Astrocyte (in vitro differentiated cells and primary cell): Measurements from ENCODE around the gene DHPS.

Experiments
- EZH2 ChIP-seq: IDR thresholded peaks from 2 replicates; pipeline ENCODE4 v1.6.1; 2012; ENCODE audit warnings: mild to moderate bottlenecking, low read length, inconsistent platforms; ENCODE audit not compliant: insufficient read depth
- TF ChIP-seq, protein P1 (sequence below): IDR thresholded peaks from 2 replicates; pipeline ENCODE4 v1.5.1; 2011; ENCODE audit warnings: low read depth, mild to moderate bottlenecking, inconsistent platforms, low read length, moderate library complexity; ENCODE audit not compliant: insufficient read depth

DNA sequence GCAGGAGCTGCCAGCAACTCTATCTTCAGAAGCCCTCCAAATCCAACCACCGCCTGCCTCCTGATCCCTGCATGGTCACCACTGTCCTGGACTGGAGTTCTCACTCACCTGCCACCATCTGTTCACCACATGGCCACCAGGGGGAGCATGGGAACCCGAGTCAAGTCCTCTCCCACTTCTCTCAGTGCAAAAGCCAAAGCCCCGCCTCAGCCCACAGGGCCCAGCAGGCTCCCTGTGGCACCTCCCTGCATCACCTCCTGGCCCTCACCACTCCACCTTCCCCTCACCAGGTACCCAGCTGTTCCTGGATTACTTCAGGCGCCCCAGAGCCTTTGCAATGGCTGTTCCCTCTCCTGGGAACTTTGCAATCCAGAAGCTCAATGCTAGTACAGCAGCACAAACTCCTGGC is 5.3 kb downstream of the DHPS start:
- TF ChIP-seq, protein P1, sequence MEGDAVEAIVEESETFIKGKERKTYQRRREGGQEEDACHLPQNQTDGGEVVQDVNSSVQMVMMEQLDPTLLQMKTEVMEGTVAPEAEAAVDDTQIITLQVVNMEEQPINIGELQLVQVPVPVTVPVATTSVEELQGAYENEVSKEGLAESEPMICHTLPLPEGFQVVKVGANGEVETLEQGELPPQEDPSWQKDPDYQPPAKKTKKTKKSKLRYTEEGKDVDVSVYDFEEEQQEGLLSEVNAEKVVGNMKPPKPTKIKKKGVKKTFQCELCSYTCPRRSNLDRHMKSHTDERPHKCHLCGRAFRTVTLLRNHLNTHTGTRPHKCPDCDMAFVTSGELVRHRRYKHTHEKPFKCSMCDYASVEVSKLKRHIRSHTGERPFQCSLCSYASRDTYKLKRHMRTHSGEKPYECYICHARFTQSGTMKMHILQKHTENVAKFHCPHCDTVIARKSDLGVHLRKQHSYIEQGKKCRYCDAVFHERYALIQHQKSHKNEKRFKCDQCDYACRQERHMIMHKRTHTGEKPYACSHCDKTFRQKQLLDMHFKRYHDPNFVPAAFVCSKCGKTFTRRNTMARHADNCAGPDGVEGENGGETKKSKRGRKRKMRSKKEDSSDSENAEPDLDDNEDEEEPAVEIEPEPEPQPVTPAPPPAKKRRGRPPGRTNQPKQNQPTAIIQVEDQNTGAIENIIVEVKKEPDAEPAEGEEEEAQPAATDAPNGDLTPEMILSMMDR, result peak; percentile 76
- TF ChIP-seq EZH2, result no peak
